ENCODE measurements around the gene SDC3. TPM values are rescaled to one million over a fixed set of nuclear protein-coding genes. Genes with fewer than 3 reads are reported as not detected.
A peak's percentile ranks its signal among the peaks of the same experiment; 100 is the strongest.

The SDC3 gene
- total RNA-seq, 4 donors from 2014 or later, result 7.7 to 16.7 (median 15.1) TPM

- DNase-seq (ENCODE audit: low spot score in 2 of 2), result no peak
- WGBS, result 80% methylated on average over 1 of the region's 1 CpG
- no peaks in the 10 kb centered on the region for H3K9me3 ChIP-seq
- no peak overlapping the region for H3K27ac ChIP-seq
- no peak for TF ChIP-seq EP300 (IDR thresholded peaks at IDR 0.05)
- no peak for TF ChIP-seq POLR2A (IDR thresholded peaks at IDR 0.05)
- no peak for TF ChIP-seq POLR2AphosphoS5 (IDR thresholded peaks at IDR 0.05)
- TF ChIP-seq CTCF (IDR thresholded peaks at IDR 0.05), result no peak
- H3K4me3 ChIP-seq, result no peak overlapping the region
- peaks cover 20% of the 10 kb centered on the region for H3K27me3 ChIP-seq
- no peaks in the 10 kb centered on the region for H3K36me3 ChIP-seq
- no peaks in the 10 kb centered on the region for H3K4me1 ChIP-seq
Measured at GRCh38 chr1:30837653-30838052, 70.9 kb downstream of the SDC3 start.

DNA sequence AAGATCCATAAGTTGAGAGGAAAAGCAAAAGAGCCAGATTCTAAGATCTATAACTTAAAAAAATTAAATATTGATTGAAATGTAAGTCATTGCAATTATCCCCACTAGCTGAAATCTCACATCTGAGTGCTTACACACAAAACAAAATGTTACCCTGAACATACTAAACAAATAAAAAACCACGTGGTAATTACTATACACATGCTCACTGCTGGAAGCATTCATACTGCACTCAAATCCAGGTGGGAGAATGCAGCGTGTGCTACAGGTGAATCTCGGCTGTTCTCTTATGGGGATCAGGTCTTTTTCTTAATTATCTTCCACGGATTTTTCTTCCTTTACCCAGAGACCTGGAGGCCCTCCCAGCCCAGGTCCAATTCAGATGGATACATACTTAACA is 74.3 kb downstream of the SDC3 start:
- no peaks in the 10 kb centered on the region for H3K4me1 ChIP-seq
- no peaks in the 10 kb centered on the region for H3K36me3 ChIP-seq
- 52% methylated on average over 4 of the region's 4 CpGs for WGBS
- no peak overlapping the region for H3K4me3 ChIP-seq
- TF ChIP-seq EP300 (IDR thresholded peaks at IDR 0.05), result no peak
- TF ChIP-seq POLR2AphosphoS5 (IDR thresholded peaks at IDR 0.05), result no peak
- no peak for TF ChIP-seq POLR2A (IDR thresholded peaks at IDR 0.05)
- no peak for TF ChIP-seq CTCF (IDR thresholded peaks at IDR 0.05)
- no peak overlapping the region for H3K27ac ChIP-seq
- DNase-seq (ENCODE audit: low spot score in 2 of 2), result no peak
- H3K9me3 ChIP-seq, result no peaks in the 10 kb centered on the region
- peaks cover 10% of the 10 kb centered on the region for H3K27me3 ChIP-seq

GRCh38 chr1:30830537-30830936 is 78.0 kb downstream of the SDC3 start:
- WGBS, result 80% methylated on average over 6 of the region's 6 CpGs
- no peak for TF ChIP-seq EP300 (IDR thresholded peaks at IDR 0.05)
- no peak for TF ChIP-seq CTCF (IDR thresholded peaks at IDR 0.05)
- no peak for TF ChIP-seq POLR2A (IDR thresholded peaks at IDR 0.05)
- TF ChIP-seq POLR2AphosphoS5 (IDR thresholded peaks at IDR 0.05), result no peak
- H3K27ac ChIP-seq, result no peak overlapping the region
- H3K36me3 ChIP-seq, result no peaks in the 10 kb centered on the region
- H3K27me3 ChIP-seq, result peaks cover 10% of the 10 kb centered on the region
- H3K4me1 ChIP-seq, result peaks cover 3% of the 10 kb centered on the region
- no peak overlapping the region for H3K4me3 ChIP-seq
- DNase-seq (ENCODE audit: low spot score in 2 of 2), result no peak
- no peaks in the 10 kb centered on the region for H3K9me3 ChIP-seq

GRCh38 chr1:30829889-30830288 is 78.7 kb downstream of the SDC3 start:
- Histone ChIP-seq H3K27me3 (peaks cover 16% of the 10 kb centered on the region), H3K27ac (no peak overlapping the region), H3K4me1 (peaks cover 10% of the 10 kb centered on the region), H3K36me3 (no peaks in the 10 kb centered on the region), H3K4me3 (no peak overlapping the region), H3K9me3 (no peaks in the 10 kb centered on the region)
- WGBS, result 77% methylated on average over 2 of the region's 2 CpGs
- no peak for DNase-seq (ENCODE audit: low spot score in 2 of 2)
- no peak for TF ChIP-seq POLR2AphosphoS5 (IDR thresholded peaks at IDR 0.05)
- TF ChIP-seq CTCF (IDR thresholded peaks at IDR 0.05), result no peak
- no peak for TF ChIP-seq POLR2A (IDR thresholded peaks at IDR 0.05)
- TF ChIP-seq EP300 (IDR thresholded peaks at IDR 0.05), result no peak

DNA sequence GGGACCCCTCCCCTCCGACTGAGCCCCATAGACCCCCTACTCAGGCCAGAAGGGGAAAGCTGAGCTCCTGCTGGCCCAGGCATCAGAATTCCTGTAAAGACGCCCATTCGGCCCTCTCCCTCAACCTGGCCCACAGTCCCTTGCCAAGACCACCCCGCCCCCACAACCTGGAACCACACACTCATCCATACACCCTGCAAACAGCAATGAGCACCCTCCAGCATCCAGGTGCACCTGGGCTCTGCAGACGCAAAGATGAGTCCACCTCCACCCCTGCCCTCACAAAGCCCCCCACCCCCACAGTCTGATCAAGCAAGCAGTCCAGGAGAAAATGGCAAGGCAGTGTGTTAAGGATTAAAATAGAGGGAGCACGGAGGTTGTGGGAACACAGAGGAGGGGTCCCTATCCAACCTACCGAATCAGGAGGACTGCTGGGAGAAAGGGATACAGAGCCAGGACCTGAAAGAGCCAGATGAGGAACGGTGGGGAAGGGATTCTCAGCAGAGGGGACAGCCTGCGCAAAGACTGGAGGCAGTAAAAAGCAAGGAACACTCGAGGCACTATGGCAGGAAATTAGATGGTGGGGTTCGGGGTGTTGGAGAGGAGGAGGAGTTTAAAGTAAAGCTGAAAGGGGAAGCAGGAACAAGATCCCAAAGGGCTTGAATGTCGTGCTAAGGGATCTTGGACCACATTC is 83.7 kb downstream of the SDC3 start:
- Histone ChIP-seq H3K36me3 (no peaks in the 10 kb centered on the region), H3K9me3 (no peaks in the 10 kb centered on the region), H3K4me1 (peaks cover 31% of the 10 kb centered on the region), H3K27ac (no peak overlapping the region), H3K4me3 (peak overlapping the region; percentile 45), H3K27me3 (peaks cover 14% of the 10 kb centered on the region)
- DNase-seq (ENCODE audit: low spot score in 2 of 2), result no peak
- TF ChIP-seq EP300 (IDR thresholded peaks at IDR 0.05), result no peak
- TF ChIP-seq POLR2A (IDR thresholded peaks at IDR 0.05), result no peak
- TF ChIP-seq CTCF (IDR thresholded peaks at IDR 0.05), result no peak
- TF ChIP-seq POLR2AphosphoS5 (IDR thresholded peaks at IDR 0.05), result no peak
- 15% methylated on average over 12 of the region's 12 CpGs for WGBS
